GM19395 (cell line): ENCODE results near the gene MREG.
A peak's percentile ranks its signal among the peaks of the same experiment; 100 is the strongest.
"Not testable (repeated sequence)": the region's sequence is repeated elsewhere in the genome, so short reads cannot be mapped to it uniquely, and the experiment has no call there.

ENCODE experiments used
- ATAC-seq: cut with Tn5 transposase; IDR thresholded peaks from one replicate; pipeline ENCODE4 v1.9.1; 2021; ENCODE audit warnings: mild to moderate bottlenecking, moderate library complexity; ENCODE audit not compliant: unreplicated experiment

The MREG gene

DNA sequence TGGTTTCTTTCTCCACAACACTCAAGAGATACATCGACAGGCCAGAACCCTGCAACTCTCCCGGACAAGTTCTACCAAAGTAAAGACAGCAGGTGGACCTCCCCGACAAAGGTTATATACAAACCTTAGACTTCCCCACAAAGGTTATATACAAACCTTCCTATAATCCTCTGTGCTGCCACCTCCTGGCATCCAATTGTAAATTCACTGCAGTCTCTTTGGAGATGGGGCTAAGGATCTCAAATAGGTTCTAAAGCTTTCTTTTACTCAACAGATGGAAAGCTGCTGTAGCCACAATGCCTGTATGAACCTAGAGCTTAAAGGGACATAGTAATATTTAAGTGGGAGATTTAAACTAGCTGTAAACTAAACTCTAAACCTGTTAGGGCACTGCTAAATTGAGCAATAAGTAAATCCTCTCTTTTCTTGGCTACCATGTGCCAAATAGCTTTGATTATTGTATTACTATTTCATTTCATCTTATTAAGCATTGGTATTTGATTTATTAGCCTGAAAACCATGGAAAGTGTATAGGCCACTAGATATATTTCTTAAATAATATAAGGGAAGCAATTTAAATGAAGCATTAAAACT, 9.8 kb upstream of the MREG start:
- ATAC-seq = peak; percentile 89

DNA sequence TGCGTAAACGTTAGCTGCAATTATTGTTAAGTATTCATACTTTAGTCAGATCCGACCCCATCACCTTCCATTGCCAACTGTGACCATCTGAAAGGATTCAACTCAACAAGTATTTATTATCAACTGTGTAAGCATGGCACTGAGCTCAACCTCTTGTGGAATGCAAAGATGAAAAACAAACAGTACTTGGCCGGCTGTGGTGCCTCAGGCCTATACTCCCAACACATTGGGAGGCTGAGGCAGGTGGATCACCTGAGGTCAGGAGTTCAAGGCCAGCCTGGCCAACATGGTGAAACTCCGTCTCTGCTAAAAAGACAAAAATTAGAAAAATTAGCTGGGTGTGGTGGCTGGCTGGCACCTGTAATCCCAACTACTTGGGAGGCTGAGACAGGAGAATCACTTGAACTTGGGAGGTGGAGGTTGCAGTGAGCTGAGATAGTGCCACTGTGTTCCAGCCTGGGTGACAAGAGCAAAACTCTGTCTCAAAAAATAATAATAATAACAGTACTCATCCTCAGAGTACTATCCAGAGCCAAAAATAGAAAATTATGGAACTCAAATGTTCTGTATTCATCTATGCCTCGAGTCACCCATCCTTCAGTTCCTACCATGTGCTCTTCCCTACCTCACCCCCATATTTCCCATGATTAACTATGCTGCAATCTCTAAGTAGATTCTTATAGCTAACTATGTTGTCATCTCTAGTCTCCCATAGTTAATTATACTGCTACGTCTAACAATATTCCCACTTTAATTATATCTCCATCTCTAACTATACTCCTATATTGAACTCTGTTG, 8.6 kb upstream of the MREG start:
- ATAC-seq = no peak

DNA sequence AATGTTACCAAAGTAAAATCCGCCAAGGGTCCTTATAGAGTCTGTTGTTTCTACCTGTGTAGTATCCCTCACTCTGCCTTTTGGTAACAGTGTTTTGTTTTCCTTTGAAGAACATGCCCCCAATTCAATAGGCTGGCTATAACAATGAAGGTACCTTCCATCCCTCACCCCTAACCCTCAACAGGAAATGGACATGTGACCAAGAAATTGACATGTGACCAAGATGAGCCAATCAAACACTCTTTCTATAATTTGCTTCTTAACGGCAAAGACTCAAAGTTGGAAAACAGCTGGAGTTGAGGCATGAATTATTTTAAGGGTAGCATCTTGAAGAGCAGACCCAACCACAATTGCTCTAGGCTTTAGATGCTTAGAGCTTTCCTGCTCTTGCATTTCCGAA, 5.4 kb upstream of the MREG start:
- no peak for ATAC-seq

DNA sequence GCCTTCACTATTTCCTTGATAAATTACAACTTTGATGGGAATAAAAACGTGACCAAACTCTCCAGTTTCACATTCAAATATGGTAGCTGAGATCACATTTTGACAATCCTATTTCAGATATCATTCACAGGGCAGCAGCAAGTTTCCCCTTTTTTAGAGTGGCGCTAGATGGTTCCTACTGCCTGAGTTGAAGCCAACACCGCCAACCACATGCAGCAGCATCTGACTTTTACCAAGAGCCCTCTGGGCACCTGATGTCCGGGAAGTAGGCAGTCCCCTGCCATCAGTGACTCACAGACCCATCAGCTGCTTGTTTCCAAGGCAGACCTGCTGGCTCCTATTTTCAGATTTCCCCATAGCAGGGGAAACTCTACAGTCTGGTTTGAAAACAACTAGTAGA, 4.0 kb upstream of the MREG start:
- peak; percentile 29 for ATAC-seq

DNA sequence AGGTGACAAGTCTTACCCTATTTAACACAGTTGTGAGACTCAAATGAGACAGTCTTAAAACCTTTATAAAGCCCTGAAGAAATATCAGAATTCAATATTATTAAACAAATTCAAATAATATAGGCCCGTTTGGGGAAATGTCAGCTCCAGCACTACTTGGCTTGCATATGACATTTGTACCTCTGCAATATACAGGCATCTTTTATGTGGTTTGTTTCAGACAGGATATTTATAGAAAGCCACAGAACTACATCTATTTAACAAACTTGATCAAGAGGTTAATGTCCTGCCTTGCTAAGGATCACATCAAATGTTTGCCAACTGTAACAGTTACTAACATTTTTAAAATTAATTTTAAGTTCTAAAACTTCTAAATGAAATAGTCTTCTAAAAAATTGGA, 3.2 kb upstream of the MREG start:
- ATAC-seq = no peak

DNA sequence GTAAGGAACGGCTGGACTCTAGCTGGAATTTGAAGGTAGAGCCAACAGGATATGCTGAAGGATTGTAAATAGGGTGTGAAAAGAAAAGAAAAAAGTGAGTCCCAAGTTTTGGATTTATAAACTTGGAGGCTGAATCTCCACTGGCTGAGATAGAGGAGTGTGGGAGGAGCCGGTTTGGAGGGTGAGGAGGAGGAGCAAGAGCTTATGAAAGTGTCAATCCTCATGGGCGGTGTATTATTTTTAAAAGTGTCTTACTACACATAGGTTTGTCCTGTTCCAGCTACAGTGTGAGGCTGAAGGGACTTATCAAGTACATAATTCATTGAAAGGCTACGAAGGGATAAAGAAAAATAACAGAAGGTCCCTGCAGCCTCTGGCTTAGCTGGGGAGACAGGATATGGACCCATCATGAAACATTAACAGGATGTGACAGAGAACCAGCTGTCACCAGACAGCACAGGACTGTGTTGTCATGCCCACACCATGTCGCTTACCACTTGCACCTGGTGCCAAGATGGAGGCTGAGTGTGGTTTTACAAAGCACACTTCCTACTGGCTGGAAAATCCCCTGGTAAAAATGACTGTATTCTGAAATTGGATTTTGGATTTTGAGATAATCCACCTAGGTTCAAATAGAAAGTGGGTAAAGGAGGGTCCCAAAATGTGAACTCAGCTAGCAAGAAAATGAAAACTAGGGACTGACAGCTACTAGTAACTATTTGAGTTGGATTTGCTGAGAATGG, 2.5 kb upstream of the MREG start:
- peak; percentile 87 for ATAC-seq

DNA sequence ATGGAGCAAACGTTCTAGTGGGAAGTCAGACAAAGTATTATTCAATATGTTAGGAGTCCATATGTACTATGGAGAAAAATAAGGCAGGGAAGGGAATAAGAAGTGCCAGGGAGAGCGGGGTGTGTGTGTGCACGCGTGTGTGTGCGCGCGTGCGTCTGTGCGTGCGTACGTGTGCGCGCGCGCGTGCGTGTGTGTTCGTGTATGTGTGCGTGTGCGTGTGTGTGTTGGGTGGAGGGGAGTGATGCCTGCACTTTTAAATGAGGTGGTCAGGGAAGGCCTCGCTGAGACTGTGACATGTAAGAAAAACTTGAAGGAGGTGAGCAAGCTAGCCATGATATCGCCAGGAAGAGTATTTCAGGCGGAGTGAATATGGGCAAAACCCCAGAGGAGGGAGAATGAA, 1.6 kb upstream of the MREG start:
- ATAC-seq = no peak

DNA sequence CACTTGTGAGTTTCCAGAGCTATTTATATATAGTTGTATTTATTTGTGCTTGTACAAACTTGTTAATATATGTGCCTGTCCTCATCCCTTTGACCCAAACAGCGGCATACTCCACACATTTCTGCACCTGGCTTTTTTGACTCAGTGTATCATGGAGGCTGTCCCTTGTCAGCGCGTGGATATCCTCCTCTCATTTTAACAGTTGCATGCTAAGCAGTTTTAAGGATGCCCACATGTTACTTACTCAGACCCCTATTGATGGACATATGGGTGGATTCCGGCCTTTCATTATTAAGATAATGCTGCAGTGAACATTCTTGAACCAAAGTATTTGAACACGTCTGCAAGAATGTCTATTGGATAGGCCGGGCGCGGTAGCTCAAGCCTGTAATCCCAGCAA, 655 bp upstream of the MREG start:
- no peak for ATAC-seq

DNA sequence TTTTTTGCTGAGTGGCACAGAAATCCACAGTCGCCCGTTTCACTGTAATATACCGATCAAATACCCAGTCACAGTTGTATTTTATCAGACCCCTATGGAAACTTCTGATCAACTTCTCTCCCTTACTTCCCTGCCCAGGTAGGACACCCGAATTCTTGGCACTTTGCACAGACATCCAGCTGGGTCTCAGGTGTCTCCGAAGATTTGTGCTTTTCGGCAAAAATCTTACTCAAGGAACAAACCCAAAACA, 596 bp downstream of the MREG start:
- no peak for ATAC-seq

DNA sequence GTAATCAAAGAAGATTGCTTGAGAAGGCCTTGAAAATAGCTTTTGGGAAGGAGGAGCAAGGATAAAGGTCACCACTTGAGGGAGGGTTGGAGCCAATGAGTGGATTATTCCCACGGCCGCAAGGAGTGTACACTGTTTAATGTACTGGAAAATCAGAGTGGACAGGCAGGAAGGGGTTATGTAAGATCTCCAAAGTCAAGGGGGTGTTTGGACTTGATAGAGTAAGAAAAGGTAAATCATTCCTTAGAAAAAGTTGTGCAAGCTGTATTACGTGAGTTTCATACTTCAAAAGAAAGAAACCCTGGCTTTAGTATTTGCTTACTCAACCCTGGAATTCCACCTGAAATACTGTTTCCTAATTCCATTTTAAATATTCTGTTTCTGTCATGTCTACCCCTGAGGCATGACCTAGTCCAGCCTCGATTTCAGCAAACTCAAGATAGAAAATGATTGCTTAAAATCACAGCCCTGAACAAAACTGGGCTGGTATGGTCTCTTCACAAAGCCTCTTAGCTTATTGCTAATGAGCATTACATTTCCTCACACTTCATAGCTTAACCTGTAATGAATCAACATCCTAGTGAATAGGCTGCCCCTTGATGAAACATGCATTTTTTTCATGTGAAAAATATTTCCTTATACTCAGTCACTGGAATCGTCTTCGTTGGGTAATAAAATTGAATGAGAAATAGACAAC, 1.1 kb downstream of the MREG start:
- ATAC-seq = no peak

DNA sequence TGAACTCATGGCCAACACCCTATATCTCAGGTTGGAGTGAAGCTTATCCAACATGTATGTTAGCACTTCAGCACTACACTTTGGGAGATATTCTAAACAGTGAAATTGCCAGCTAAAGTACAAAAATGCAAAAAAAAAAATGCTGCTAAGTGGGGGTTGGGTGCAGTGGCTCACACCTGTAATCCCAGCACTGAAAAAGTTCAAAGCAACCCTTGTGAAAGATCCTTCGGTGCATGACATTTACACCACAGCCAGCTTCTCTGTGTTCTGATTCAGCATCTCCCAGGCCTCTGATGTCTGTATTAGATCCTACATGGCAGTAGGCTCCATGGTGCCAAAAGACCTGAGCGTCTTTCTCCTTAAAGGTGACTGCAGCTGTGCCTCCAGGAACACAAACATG, 4.1 kb downstream of the MREG start:
- not testable (repeated sequence) for ATAC-seq

DNA sequence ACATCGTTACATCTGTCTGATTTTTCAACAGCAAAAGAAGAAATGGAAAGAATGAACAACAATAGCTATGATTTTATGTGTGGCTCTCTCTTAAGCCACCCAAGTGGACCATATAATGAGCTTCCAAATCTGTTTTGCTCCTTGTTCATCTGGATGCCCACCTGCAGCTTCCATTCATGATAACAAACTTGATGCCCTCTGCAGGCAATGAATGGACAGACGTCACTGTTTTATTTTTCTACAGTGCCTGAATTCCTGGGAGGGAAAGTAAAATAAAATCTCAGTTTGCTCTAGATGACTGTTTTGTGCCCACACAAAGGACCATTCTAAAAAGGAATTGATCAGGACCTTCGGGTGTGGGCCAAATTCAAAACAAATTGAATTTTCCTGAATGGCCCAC, 5.0 kb downstream of the MREG start:
- ATAC-seq = no peak

DNA sequence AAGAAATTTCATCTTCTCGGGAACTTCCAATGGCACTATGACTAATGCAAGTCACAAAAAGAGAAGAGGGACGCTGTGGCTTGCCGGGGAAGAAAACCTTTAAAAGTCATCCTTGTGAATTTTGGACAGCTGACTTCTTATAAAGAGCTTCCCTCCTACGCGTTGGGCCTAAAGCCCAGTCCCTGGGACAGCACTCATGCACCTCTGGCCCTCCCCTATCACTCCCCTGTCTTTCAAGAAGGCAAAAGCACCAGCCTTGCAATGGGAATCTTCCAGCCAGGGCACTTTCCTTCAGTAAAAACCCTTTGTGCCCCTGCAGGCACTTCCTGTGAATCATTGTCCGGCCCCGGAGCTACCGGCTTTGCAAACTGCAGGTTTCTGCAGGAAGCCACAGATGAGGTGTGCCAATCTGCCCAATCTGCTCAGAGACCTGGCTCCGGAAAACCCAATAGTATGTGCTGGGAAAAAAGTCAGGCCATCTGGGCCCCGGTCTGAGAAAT, 7.1 kb downstream of the MREG start:
- peak; percentile 39 for ATAC-seq

DNA sequence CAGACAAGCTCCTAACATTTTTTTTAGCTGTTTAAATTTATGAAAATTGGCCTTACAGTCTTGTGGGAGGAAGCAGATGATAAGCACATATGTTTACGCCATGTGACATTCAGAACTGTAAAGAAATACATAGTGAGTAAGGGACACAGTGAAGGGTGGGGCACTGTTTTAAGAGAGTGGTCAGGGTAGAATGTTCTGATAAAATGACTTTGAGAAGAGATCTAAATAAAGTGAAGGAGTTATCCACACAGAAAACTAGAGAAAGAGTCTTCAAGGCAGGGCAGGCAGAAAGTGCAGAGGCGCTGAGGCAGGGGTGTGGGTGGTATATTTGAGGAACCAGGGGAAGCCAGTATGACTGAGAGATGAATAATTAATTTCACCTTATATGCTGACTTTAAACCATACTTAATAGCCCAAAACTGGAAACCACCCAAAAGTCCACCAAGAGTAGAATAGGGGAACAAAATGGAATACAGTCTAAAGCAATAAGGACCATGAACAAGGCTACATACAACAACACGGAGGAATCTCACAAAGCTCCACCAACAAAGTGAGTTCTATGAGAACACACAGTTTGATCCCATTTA, 8.6 kb downstream of the MREG start:
- ATAC-seq = peak; percentile 37

DNA sequence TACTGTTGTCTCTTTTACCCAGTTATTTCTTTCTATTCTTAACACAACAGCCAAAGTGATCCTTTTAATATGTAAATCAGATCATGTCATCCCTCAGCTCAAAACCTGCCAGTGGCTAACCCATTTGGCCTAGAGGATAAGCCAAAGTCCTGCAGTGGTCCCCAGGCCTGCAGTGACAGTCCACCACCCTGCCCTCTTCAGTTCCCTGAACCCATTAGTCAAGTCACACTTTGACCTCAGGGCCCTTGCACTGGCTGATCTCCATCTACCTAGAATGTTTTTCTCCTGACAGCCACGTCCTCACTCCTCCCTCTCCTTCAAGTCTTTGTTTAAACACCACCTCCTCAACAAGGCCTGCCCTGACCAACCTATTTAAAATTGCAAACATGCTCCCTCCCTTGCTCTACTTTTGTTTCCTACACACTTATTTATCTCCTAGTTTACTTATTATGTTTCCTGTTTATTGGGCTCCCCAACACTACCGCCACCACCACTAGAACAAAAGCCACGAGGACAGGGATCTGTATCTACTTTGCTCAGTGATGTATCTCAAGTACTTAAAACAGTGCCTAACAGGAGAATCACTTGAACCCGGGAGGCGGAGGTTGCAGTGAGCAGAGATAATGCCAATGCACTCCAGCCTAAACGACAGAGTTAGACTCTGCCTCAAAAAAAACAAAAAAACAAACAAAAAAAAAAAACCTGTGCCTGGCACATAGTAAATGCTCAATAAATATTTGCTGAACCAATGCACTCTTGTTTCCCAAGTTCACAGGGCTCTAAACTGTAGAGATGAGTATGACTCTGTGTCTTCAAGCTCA, 9.3 kb downstream of the MREG start:
- no peak for ATAC-seq

DNA sequence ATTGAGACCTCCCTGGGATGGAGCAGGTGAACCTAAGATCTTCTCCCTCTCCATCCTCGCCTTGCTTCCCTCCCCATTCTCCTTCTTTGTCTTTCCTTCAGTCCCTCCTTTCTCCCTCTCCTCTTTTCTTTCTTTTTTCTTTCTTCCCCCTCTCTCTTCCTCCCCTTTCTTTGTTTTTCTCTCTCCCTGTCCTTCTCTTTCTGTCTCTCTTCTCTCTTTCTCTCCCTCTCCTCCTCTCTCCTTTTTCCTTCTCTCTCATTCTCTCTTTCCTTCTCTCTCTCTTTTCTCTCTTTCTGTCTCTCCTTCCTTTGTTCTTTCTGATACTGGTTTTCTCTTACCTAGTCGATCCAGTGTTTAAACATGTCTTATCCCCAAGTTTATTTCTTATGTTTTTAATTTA, 10.7 kb downstream of the MREG start:
- no peak for ATAC-seq

DNA sequence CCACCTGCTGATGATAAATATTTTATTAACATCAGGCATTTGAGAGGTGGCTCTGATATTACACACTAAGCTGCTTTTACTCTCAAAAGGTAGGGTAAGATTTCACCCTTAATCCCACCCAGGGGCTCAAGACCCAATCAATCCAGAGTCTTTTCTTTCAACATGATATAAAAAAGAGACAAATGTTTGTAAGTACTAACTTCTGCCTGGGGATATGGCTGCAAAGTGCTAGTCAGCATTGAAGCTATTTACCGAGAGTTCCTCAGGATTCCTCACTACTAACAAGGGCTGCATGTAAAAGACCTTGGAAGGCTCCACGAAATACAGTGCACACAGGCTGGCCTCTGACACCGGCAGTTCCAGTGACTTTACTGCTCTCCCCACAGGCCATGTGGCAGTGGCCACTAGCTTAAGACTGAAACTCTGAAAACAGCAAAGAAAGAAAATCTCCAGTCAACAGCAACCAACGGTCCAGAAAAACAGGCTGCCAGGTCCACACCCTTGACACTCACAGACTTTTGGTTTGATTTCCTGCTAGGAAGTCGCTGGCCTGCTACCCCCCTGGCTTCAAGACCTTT, 11.2 kb downstream of the MREG start:
- no peak for ATAC-seq

DNA sequence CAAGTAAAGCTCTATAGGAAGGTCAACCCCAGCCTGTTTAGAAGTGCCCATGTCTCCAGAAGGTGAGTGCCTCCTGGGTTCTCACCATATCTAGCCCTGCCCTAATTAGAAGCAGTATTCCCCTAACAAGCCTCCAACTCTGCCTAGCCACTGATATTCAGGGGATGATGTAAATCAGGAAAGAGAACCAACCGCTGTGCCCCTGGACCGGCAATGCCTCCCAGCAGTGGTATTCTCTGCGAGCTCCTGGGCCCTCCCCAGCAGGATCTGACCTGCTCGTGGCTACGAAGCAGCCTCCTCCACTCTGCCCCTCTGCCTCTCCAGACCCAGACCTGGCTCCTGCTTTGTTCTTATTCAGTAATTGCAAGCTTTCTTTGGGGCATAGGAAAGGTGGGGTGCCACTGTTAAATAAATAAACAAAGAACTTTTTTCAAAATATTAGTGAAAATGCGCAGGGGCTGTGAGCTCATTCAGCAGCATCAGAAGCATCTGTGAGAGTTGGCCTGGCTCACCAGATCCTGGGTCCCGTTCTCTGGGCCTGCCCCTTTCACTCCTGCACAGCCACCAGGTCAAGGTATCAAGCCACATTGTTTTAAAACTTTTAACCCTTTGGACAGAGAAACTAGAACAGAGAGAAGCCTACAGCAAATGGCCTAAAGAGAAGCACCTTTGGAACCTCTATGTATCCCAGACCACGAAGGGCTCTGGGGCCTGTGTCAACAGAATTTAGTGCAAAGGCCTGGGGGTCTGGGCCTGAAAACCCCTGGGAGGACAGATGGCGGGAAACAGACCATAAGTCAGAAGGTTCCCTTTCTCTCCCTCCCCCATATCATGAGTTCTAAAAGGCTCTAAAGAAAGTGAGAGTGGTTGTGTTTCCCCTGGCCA, 11.9 kb downstream of the MREG start:
- peak; percentile 24 for ATAC-seq

DNA sequence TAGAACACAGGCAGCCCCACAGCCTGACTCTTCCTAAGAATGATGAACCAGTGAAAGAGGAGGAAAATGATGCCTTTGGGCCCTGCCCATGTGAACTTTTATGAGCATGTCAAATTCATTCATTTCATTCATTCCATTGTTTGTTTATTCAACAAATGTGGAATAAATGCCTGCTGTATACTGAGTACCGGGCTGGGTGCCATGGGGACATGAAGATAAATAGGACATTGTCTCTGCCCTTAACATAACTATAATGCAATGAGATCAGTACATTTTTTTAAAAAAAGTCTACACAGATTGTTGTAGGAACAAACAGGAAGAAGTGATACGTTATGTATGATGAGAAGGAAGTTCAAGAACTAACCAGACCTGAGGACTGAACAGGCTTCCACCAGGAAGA, 14.7 kb downstream of the MREG start:
- no peak for ATAC-seq
